Panc1 (cell line): ENCODE data around the gene USP9Y. TPM values are rescaled to one million over a fixed set of nuclear protein-coding genes. Genes with fewer than 3 reads are reported as not detected.

Experiments
- ATAC-seq: fragments of 200-7000 bp; cut with Tn5 transposase; 2 replicates; pipeline ENCODE4 v1.9.1; 2020; ENCODE audit warnings: mild to moderate bottlenecking, moderate library complexity
- BruUV-seq: library from RNA; stranded (reverse); fragments of 400-500 nt; replicated peaks from 2 replicates; lab custom pipeline; 2021; lab: Mats Ljungman, UMichigan
- CTCF ChIA-PET: fragments of 300-600 bp; sonication (Branson Sonifier 250); formaldehyde crosslinking; loops from one replicate; lab custom pipeline; 2022; ENCODE audit warnings: antibody characterized with exemption; lab: Charles Lee
- POLR2A ChIA-PET: fragments of 300-600 bp; sonication (Branson Sonifier 250); formaldehyde crosslinking; loops from one replicate; lab custom pipeline; 2022; ENCODE audit warnings: antibody characterized with exemption; lab: Charles Lee
- DNase-seq: peaks from one replicate; pipeline ENCODE4 v3.0.0-alpha.2; 2010; ENCODE audit warnings: low read depth, low spot score
- H3K27ac ChIP-seq: 2 replicates; pipeline ENCODE4 v1.5.1; 2011; ENCODE audit warnings: mild to moderate bottlenecking, low read length, inconsistent platforms
- H3K27me3 ChIP-seq: fragments of 200-500 bp; sonication (Bioruptor generic); 2 replicates; pipeline ENCODE4 v1.6.0; 2014; ENCODE audit warnings: low read length, inconsistent platforms; ENCODE audit not compliant: control insufficient read depth, insufficient read depth
- H3K36me3 ChIP-seq: fragments of 200-500 bp; sonication (Bioruptor generic); 2 replicates; pipeline ENCODE4 v1.5.1; 2014; ENCODE audit warnings: inconsistent platforms, mild to moderate bottlenecking, low read length, moderate library complexity; ENCODE audit not compliant: control insufficient read depth, insufficient read depth
- H3K4me1 ChIP-seq: 2 replicates; pipeline ENCODE4 v1.5.1; 2011; ENCODE audit warnings: inconsistent platforms, mild to moderate bottlenecking, low read length, moderate library complexity; ENCODE audit not compliant: control insufficient read depth, insufficient read depth
- H3K4me3 ChIP-seq, 2 experiments: 2 replicates each; pipeline ENCODE4 v1.5.1; 2011 to 2012; ENCODE audit warnings: low read depth in 2 of 2, low read length in 2 of 2, mild to moderate bottlenecking in 2 of 2, inconsistent platforms in 1 of 2, moderate library complexity in 1 of 2
- H3K9me3 ChIP-seq: fragments of 200-500 bp; sonication (Bioruptor generic); 2 replicates; pipeline ENCODE4 v1.5.1; 2014; ENCODE audit warnings: low read depth, mild to moderate bottlenecking, inconsistent platforms, low read length, moderate library complexity; ENCODE audit not compliant: control insufficient read depth, insufficient read depth
- CTCF ChIP-seq: fragments of 450-650 bp; IDR thresholded peaks from 2 replicates; pipeline ENCODE4 v1.5.1; 2017; ENCODE audit warnings: mild to moderate bottlenecking
- POLR2AphosphoS5 ChIP-seq: IDR thresholded peaks from 2 replicates; pipeline ENCODE4 v1.6.1; 2012; ENCODE audit warnings: mild to moderate bottlenecking, low read depth, low read length, moderate library complexity
- REST ChIP-seq, 2 experiments: IDR thresholded peaks; 2 replicates each; pipeline ENCODE4 v1.6.1; 2011 to 2012; ENCODE audit warnings: low read depth in 2 of 2, control low read depth in 1 of 2, low read length in 1 of 2, mild to moderate bottlenecking in 1 of 2, moderate library complexity in 1 of 2; ENCODE audit not compliant: insufficient read depth in 1 of 2
- SIN3A ChIP-seq: IDR thresholded peaks from 2 replicates; pipeline ENCODE4 v1.6.1; 2012; ENCODE audit warnings: low read depth, mild to moderate bottlenecking, low read length, moderate library complexity, borderline replicate concordance; ENCODE audit not compliant: insufficient read depth
- TCF7L2 ChIP-seq: IDR thresholded peaks from 2 replicates; pipeline ENCODE4 v1.6.1; 2011; ENCODE audit warnings: mild to moderate bottlenecking, low read depth, low read length, inconsistent platforms
- in situ Hi-C: cut with HindIII; loops from 2 replicates; pipeline ENCODE4 v1.10.0; 2016; ENCODE audit warnings: low sequenced_read_pairs, low pct_unique_long_range_greater_than_20kb
- intact Hi-C: fragments of 100-400 bp; cut with micrococcal nuclease; formaldehyde crosslinking; loops from one replicate; pipeline ENCODE4 v1.10.0; 2022; ENCODE audit not compliant: unreplicated experiment
- total RNA-seq: library from RNA; stranded (reverse); gene quantifications from one replicate; pipeline ENCODE4 v1.2.1, GENCODE V29; 2021; ENCODE audit not compliant: unreplicated experiment

The USP9Y gene
- total RNA-seq, 1 experiment from 2014 or later: 0.05 TPM

GRCh38 chrY:12741414-12741813 lies 40.4 kb downstream of the USP9Y start:
- Histone ChIP-seq H3K9me3 (no peaks in the 10 kb centered on the region), H3K27ac (no peak overlapping the region), H3K27me3 (no peaks in the 10 kb centered on the region), H3K36me3 (no peaks in the 10 kb centered on the region), H3K4me1 (no peaks in the 10 kb centered on the region), H3K4me3 (no peak overlapping the region)
- BruUV-seq: no TSS peak
- ATAC-seq (no peak), DNase-seq (no peak)
- CTCF ChIA-PET: no interaction called here
- in situ Hi-C loops: no loop called here
- intact Hi-C loops: no loop called here
- no peak for TF ChIP-seq POLR2AphosphoS5
- no peak for TF ChIP-seq SIN3A
- no peak for TF ChIP-seq TCF7L2
- no peak for TF ChIP-seq CTCF
- no peak for TF ChIP-seq REST (IDR thresholded peaks at IDR 0.05; ENCODE audit: insufficient read depth in 1 of 2, low read depth in 2 of 2, low read length in 1 of 2)
- POLR2A ChIA-PET: no interaction called here

- Histone ChIP-seq H3K4me1 (no peaks in the 10 kb centered on the region), H3K27ac (no peak overlapping the region), H3K9me3 (no peaks in the 10 kb centered on the region), H3K27me3 (no peaks in the 10 kb centered on the region), H3K4me3 (no peak overlapping the region), H3K36me3 (no peaks in the 10 kb centered on the region)
- ChIA-PET POLR2A (no interaction called here), CTCF (no interaction called here)
- DNase-seq: no peak
- TF ChIP-seq SIN3A: no peak
- no peak for TF ChIP-seq TCF7L2
- TF ChIP-seq REST (IDR thresholded peaks at IDR 0.05; ENCODE audit: insufficient read depth in 1 of 2, low read depth in 2 of 2, low read length in 1 of 2): no peak
- no peak for TF ChIP-seq POLR2AphosphoS5
- TF ChIP-seq CTCF: no peak
- in situ Hi-C loops: no loop called here
- BruUV-seq: no TSS peak
- no peak for ATAC-seq
- intact Hi-C loops: no loop called here
Observed at GRCh38 chrY:12742725-12743124, 41.7 kb downstream of the USP9Y start.
